Left colon (tissue), 2 donors: ENCODE measurements around the gene CCR6. TPM values are rescaled to one million over a fixed set of nuclear protein-coding genes. Genes with fewer than 3 reads are reported as not detected.
A peak's percentile ranks its signal among the peaks of the same experiment; 100 is the strongest.
"Not testable (repeated sequence)": the region's sequence is repeated elsewhere in the genome, so short reads cannot be mapped to it uniquely, and the experiment has no call there.

Source experiments
- ATAC-seq: fragments of 200-7000 bp; cut with Tn5 transposase; one replicate; pipeline ENCODE4 v1.9.1; 2020; ENCODE audit warnings: mild to moderate bottlenecking, moderate library complexity
- DNase-seq, 2 donors: peaks; one replicate each; pipeline ENCODE4 v3.0.0-alpha.2; 2020
- intact Hi-C, 2 donors: fragments of 100-400 bp; cut with DNase I in 1 of 2; cut with micrococcal nuclease in 1 of 2; formaldehyde crosslinking; loops; one replicate each; pipeline versions ENCODE4 v1.11.2 to v1.14.0; 2022; cut with DNase I, micrococcal nuclease
- total RNA-seq, 2 donors: library from RNA; stranded (reverse); fragmentation: NEBNext Ultra II Directional; extraction: Animal tissue kit (Norgen Biotek cat#: 25700); gene quantifications; one replicate each; pipeline ENCODE4 v1.2.1, GENCODE V29; 2021
- donor health status: DM: no; HTN: no; CAD: no.
- donor health status: DM: yes; HTN: yes; CAD: no.

CCR6 gene
- total RNA-seq, 2 donors from 2014 or later = 0.21 to 0.31 TPM

DNA sequence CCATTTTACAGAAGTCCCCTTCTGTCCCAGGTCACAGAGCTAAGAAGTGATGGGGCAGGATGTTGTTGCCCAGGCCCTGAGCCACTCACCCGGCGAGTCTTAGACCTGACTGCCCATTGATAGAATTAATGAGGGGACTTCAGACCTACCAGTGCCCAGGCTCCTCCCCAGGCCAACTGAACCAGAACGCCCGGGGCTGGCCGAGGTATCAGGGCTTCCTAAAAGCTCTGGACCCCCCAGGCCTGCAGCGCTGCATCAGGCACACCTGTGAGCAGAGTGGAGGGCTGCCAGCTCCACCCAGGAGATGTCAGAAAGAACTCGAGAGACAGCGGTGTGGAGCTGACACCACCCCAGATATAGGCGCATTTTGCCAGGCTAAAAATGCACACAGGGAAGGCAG lies 31.4 kb downstream of the CCR6 start:
- intact Hi-C loops = no loop called here
- DNase-seq (no peak), ATAC-seq (no peak)

DNA sequence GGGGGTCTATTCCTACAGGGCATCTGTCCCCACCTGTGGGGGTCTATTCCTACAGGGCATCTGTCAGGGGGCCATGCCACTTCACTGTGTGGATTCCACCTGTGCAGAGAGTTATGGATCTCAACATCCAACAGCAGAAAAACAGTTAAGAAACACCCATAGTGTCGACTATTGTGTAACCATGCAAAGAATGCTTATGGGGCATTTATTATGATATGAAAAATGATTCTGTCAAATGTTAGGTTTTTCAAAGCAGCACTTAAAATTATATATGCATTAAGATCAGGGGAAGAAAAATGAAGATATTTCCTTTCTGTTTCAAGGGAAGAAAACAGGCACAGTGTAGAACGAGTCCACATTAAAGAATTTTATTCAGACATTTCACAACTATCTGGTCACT lies 32.0 kb downstream of the CCR6 start:
- DNase-seq (no peak), ATAC-seq (no peak)
- intact Hi-C loops = no loop called here

DNA sequence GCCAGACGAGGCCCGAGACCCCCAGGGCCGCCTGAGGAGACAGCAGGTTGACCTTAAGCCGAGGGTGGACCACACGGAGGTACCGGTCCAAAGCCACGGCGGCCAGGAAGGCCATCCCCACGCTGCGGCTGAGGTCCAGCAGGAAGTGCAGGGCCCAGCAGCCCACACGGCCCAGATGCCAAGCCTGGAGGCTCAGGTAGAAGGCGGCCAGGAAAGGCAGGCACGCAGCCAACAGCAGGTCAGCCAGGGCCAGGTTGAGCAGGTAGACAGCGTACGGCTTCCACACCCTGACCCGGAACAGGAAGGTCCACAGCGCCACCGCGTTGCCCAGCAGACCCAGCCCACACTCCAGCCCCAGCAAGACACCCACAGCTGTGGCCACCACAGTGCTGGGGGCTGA lies 34.5 kb downstream of the CCR6 start:
- no peak for DNase-seq
- intact Hi-C loops = no loop called here
- no peak for ATAC-seq

DNA sequence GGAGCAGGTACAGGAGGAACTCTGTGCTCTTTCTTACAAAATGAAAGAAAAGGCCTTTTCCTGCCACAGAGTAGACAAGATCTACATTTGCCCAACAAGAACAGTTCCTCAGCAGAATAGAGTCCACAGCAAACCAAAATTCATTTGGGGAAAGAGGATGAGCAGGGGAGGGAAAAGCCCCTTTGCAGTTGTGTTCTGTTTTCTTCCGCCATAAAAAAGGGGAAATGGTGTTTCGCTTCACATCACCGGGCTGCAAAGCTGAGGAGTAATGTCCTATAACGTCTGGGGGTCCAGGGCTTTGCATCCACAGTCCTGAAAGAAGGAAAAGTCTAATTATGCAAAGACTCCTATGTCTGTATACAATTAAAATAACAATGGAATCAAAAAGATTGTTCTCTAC lies 35.0 kb downstream of the CCR6 start, which contains the start of gene GPR31:
Gene GPR31 (minus strand): TSS at position 118 of the 400 bp plus-strand sequence. CDS start 149 bp downstream, outside the sequence.
- ATAC-seq (no peak), DNase-seq (no peak)
- intact Hi-C loops = no loop called here

DNA sequence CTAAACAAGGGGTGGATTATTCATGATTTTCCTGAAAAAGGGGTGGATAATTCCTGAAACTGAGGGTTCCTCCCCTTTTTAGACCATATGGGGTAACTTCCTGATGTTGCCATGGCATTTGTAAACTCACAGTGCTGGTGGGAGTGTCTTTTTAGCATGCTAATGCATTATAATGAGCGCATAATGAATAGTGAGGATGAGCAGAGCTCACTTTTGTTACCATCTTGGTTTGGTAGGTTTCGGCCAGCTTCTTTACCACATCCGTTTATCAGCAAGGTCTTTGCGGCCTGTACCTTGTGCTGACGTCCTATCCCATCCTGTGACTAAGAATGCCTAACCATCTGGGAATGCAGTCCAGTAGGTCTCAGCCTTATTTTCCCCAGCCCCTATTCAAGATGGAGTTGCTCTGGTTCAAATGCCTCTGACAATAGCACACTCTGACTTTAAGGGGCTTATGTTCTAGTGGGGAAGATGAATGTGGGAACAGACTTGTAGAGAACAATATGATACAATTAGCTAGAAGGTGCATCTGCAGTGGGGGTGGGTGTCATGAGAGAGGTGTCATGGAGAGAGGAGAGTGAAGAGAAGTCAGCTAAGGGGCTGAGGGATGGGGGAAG lies 39.1 kb downstream of the CCR6 start:
- intact Hi-C loops = no loop called here
- DNase-seq = no peak
- no peak for ATAC-seq

DNA sequence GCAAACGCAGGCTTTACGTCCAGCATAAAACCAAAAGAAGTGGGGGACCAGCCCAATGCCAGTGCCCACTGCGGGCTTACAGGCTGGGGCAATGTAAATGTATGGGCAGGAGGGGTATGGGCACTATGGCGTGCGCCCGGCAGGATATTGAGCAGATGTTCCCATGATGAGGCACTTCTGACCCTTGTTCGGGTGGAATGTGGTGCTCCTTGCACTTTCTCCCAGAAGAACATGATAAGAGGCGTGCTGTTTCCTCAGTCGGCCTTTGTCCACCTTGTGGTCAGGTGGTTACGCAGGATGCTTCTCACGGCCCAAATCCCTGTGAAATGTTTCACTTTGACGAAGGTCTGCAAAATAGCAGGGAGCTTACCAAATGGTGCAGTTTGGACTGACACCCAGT lies 39.7 kb downstream of the CCR6 start:
- DNase-seq (no peak), ATAC-seq (no peak)
- intact Hi-C loops = no loop called here

DNA sequence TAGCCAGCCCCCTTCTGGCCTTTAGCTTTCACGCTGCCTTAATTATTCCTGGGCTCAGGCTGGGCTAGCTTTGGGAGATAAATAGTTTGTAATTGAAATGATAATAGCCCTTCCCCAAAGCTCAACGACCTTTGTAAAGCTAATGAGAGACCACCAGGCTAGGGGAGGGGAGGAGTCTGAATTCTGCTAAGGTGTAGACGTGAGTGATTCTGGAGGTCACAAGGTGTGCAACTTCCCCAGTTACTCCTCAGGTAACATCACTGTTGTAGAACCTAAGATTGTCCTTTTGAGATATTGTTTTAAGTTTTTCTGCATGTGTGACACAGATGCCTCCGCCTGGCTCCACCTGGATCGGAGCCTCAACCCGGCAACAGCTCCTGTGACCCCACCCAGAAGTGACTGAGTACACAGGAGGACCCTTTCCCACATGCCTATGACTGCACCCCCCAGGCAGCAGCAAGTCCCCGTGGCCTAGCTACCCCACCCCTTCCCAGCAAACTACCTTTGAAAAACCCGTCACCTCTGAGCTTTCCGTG lies 40.6 kb downstream of the CCR6 start:
- intact Hi-C loops = no loop called here
- no peak for ATAC-seq

DNA sequence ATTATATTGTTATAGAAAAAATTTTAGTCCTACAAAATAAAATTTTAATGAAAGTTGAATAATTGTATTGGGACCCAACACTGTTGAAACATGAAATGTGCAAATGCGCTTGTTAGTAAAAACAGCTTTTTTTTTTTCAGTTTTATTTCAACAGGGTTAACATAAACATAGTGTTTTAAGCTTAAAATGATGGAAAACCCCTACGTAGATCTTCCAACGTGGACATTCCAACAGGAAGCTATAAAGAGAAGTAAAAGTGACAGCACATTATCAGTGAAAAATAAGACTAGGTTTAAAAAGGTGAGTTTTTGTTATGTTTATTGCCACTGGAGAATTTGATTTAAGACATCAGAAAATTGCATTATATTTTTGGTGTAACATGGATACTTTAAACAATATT lies 41.4 kb downstream of the CCR6 start:
- ATAC-seq (no peak), DNase-seq (no peak)
- intact Hi-C loops = no loop called here

More for the DNA sequence above, 40.6 kb downstream of the CCR6 start:
- DNase-seq = no peak

DNA sequence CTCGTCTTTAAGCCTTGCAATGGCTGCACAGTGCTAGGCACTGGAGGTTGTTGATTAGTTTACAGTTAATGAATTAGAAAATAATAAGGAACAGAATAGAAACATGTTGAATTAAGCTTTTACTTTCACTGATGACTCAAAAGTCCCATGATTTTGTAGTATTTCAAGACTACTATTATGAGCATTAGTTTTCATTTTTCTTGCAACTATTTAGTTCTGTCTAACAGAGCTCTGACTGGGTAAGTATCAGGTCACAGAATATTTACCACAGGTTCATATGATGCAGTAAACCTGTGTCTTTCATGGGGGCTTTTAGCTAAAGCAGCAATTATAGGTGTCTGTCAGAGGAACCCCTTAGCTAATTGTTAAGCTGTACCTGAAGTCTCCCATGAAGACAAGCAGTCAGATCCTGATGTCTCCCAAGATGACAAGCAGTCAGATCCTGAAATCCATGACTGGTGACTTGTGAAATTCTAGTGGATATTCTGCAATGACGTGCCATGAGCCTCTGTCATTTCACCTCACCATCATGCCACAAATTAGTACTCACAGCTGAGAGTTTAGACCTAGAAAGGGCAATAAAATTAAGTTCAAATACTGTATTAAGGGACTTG lies 43.1 kb downstream of the CCR6 start:
- ATAC-seq (no peak), DNase-seq (no peak)
- intact Hi-C loops = no loop called here

DNA sequence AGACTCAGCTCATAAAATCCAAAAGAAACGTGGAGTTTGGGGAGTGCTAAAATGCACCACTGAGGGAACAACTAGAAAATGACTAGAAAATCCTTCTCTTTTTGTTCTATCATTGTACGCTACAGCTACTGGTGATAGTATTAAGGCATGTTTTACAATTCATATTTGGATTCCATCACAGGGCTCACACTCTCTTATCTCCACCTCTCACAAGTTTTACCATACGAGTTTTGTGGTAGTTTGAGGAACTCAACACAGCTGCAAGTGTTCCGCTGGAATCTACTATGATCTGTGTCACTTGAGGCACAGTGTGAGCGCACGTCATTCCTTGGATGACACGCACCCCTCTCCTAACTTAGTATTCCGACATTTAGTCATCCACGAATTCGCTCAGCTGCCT lies 44.8 kb downstream of the CCR6 start:
- ATAC-seq, intact Hi-C loops: not testable (repeated sequence)

DNA sequence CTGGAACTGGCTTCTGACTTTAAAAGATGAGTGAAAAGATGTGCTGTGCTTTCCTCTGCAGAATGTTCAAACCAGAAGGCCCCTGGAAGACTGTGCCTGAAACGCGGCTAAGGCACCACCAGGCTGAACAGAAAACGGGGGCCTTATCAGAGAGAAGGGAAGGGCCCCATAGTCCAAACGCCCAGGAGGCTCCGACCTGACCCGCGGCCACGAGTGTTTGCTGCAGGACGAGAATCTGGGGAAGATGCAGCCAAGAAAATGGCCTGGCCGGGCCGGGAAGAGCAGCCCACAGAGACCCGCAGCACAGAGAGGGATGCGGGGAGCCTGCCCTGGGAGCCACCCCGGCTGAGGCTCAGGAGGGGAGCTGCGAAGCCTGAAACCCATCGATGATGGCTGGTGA lies 45.4 kb downstream of the CCR6 start:
- DNase-seq, ATAC-seq, intact Hi-C loops: not testable (repeated sequence)

More for the DNA sequence above, 44.8 kb downstream of the CCR6 start:
- not testable (repeated sequence) for DNase-seq

DNA sequence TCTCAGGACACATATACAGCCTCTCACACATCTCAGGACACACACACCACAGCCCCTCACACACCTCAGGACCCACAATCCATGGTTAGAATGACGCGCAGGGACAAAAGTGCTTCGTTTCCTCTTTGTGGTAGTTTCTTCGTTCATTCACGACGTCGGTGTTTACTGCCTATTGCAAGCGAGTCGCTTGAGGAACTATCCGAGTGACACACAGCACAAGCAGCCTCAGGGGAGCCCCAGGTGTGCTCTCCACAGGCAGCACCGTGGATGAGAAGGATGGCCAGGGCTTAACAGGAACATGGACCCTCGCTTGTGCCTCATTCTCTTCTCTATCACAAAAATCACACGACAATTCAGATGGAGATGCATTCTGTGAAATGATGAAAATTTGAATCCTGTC lies 47.0 kb downstream of the CCR6 start:
- ATAC-seq, intact Hi-C loops, DNase-seq: not testable (repeated sequence)

DNA sequence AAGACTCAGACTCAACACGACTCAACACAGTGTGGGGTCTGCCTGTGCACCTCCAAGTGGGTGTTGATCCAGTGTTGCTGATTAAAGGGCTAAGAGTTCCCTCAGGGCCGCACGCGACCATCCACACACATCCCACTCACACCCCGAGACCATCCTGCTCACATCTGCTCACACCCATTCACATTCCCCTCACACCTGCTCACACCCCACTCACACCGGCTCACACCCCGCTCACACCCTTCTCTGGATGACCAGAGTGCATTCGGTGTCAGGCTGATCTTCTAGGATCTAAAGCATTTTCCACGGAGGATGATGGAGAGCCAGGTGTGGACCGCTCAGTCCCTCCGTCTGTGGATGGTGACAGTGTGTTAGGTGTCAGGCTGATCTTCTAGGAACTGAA lies 48.4 kb downstream of the CCR6 start:
- DNase-seq, intact Hi-C loops, ATAC-seq: not testable (repeated sequence)

DNA sequence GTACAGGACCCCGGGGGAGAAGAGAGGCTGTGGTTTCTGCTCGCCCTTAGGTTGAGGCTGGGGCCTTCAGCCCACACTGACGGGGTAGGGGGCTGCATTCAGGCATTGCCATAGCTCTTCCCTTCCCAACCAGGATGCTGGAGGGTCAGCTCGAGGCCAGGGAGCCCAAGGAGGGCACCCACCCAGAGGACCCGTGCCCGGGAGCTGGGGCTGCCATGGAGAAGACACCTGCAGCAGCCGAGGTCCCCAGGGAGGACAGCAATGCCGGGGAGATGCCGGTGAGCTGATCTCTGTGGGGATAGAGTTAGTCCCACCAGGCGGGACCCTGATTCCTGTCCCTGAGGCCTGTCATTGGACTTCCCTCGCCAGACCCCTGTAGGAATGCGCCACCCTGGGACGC lies 49.1 kb downstream of the CCR6 start:
- DNase-seq, ATAC-seq, intact Hi-C loops: not testable (repeated sequence)

DNA sequence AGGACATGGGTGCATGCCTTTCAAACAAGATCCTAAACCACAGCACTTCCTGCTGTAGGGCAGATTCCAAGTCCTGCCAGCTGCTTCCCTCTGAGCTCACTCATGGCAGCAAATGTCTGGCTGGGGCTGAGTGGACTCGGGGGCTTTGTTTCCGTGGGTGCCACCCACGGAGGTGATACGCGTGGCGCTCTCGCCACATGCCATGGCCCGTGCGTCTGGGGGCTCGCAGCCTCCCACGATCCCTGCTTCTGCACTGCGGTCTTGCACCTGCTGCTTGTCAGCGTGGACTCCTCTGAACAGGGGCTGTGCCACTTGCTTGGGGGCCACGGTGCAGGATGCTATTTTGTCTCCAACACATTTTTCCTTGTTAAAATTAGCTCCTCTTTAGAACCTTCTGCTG lies 54.4 kb downstream of the CCR6 start:
- ATAC-seq = not testable (repeated sequence)

DNA sequence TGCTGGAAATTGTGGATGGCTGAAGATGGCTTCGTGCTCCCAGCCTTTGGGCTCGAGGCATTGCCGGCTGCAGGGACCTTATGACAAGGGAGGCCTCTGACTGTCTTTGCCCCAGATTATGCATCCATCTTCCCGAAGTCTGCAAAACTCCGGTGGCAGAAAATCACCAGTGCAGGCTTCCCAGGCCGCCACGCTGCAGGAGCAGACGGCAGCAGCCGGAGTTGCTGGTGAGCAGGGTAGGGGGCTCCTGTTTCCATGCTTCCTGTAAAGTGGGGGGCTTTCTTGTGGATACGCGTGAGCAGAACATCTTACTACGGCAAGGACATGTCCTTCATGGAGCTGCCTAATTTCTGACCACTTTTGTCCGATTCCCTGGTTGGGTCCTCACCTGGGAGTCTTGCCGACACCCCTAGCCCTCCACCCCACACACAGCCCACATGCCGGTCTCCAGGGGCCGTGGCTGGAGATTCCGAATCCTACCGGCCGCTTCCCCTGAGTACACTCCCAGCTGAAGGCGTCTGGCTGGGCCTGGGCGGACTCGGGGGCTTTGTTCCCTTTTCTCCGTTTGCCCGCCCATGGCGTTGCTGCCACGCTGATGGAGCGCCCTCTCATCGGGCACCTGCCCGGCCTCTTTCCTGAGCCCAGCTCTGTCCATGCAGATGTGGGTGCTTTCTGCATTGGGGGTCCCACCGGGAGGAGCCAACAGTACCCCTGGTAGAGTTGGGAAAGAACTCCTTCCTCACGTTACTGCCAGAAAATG lies 56.2 kb downstream of the CCR6 start:
- intact Hi-C loops, DNase-seq, ATAC-seq: not testable (repeated sequence)

More for the DNA sequence above, 54.4 kb downstream of the CCR6 start:
- intact Hi-C loops, DNase-seq: not testable (repeated sequence)

DNA sequence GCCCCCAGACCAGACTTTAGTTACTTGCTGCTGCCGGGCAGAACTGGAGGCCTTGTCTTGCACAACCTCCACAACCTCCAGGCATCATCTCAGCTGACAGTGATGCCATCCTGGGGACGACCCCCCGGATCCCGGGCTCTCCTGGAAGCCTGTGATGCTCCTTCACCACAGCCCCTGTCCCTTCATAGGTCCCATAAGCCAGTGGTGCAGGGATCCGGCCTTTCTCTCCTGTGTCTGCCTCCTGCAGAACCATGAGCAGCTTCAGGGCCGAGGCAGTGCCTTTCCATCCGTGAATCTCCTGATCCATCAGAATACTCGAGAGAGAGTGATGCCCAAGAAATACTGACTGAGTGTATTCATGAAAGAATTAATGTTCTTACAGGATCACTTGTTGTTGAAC lies 57.2 kb downstream of the CCR6 start:
- ATAC-seq, DNase-seq, intact Hi-C loops: not testable (repeated sequence)

DNA sequence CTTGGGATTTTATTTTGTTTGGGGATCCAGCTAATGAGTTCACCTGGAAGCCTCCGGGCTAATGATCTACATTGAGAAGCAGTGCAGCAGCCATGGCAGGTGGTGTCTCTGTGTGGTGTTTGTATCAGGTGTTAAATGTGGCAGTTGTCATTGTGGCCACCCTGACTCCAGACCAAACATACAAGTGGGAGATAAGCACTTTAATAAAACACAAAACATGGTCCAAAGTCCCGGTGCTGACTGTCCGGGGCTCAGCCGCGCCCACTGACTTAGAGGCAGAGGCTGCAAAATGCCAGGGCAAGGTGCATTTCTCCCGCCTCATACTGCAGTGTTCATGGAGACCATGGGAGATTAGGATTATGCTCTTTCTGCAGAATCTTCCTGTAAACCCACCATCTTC lies 58.5 kb downstream of the CCR6 start:
- peak; percentile 90 for ATAC-seq
- DNase-seq, intact Hi-C loops: not testable (repeated sequence)

DNA sequence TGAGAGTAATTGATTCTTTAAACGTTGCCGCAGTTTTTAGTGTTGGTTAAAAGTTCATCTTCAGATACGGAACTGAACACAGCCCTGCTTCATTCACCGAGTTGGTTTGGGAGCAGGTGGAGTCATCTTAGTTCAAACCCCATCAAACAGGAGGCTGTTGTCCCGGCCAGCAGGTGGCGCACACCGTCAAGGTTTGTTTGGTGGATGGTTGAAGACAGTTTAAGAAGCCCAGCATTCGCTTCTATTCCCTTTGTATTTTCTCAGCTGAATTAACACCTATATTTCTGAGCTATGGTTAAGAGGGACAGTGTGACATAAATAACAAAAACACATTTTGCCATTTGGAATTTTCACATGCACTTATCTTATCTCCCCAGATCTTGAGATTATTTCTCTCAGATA lies 60.0 kb downstream of the CCR6 start:
- intact Hi-C loops = not testable (repeated sequence)

More for the DNA sequence above, 60.0 kb downstream of the CCR6 start:
- peak; percentile 70 for ATAC-seq
- not testable (repeated sequence) for DNase-seq
